ENCODE results near the gene BCAS4.
A peak's percentile ranks its signal among the peaks of the same experiment; 100 is the strongest.
"Not testable (repeated sequence)": the region's sequence is repeated elsewhere in the genome, so short reads cannot be mapped to it uniquely, and the experiment has no call there.

BCAS4 gene

DNA sequence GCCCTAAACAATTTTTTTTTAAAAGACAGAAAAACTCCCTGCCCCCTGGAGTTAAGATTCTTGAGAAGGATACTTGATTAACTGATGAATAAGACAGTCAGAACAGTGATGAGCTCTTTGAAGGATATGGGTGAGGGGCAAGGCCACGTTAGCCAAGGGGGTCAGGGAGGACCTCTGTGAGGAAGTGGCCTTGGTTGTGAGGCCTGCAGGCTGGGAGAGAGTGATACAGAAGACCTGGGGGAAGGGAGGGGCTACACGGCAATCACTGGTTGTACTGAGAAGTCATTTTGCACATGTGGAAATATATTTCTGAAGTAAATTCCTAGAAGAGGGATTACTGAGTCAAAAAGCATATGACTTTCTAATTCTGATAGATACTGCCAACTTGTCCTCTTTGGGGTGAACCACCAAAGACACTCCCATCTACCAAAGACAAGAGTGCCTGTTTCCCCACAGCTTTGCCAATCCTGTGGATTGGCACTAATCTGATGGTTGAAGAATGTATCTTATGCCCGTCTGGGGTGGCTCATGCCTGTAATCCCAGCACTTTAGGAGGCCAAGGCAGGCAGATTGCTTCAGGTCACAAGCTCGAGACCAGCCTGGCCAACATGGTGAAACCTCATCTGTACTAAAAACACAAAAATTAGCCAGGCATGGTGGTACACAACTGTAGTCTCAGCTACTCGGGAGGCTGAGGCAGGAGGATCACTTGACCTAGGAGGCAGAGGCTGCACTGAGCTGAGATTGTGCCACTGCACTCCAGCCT is 22.3 kb upstream of the BCAS4 start:
- DNase-seq = no peak

DNA sequence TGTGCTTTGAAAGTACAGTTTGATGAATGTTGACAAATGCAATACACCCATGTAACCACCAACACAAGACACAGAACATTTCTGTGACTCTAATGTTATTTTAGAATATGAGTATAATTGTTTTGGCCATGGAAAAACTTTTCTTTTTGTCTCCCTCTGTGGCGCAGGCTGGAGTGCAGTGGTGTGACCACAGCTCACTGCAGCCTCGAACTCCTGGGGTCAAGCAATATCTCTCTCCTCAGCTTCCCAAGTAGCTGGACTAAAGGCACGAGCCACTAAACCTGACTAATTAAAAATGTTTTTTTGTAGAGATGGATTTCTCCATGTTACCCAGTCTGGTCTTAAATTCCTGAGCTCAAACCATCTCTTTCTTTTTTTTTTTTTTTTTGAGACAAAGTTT is 20.3 kb upstream of the BCAS4 start:
- no peak for DNase-seq

DNA sequence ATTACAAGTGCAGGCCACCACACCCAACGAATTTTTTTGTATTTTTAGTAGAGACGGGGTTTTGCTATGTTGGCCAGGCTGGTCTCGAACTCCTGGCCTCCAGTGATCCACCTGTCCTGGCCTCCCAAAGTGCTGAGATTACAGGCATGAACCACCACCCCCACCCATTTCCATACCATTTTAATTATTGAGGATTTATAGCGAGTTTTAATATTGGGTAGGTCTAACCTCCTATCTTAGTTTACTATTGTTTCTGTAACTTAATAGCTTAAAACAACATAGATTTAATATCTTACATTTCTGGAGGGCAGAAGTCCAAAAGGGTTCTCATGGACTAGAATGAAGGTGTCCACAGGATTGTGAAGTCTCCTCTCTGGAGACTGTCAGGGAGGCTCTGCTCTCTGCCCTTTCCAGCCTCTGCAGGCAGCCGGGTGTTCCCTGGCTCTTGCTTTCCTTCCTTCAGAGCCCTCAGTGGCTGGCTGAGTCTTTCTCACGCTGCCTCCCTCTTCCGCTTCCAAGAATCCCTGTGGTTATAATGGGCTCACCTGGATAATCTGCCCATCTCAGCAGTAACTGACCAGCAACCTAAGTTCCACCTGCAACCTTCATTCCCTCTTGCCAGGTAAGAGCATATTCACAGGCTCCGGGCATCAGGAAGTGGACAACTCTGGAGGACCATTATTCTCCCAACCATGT is 18.6 kb upstream of the BCAS4 start:
- no peak for DNase-seq

DNA sequence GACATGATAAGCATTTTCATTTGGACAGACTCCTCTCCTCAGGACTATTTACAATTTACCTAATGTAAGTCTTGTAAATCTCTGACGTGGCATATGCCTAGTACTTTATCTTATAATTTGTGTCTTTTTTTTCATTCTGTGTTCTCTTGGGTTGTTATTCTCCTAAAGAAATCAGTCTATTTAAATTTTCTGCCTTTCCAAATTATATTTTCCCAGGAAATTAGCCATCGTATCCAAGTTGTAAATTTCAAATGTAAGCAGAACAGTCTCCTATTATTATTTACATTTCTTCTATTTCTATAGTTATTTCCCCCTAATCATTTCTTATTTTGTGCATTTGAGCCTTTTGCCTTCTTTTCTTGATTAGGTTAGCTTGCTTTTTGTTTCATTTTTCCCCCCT is 17.5 kb upstream of the BCAS4 start:
- no peak for DNase-seq

DNA sequence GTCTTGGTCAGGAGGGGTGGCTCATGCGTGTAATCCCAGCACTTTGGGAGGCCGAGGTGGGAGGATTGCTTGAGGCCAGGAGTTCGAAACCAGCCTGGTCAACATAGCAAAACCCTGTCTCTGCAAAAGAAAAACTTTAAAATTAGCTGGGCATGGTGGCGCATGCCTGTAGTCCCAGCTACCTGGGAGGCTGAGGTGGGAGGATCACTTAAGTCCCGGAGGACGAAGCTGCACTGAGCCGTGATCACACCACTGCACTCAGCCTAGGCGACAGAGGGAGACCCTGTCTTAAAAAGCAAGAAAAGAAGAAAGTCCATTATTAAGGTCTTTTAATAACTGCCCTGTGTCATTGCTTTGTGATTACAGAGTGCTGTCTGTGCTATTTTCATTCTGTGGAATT is 15.9 kb upstream of the BCAS4 start:
- DNase-seq = not testable (repeated sequence)

DNA sequence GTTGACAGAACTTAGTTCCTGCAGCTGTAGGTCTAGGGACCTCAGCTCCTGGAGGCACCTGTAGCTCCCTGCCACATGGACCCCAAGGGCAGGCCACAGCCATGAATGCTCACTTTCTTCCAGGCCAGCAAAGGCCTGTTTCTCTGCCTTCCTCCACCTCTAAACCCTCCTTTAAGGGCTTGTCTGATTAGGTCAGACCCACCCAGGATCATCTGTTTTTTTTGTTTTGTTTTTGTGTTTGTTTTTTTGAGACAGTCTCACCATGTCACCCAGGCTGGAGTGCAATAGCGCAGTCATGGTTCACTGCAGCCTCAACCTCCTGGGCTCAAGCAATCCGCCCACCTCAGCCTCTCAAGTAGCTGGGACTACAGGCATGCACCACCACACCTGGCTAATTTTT is 11.5 kb upstream of the BCAS4 start:
- no peak for DNase-seq

DNA sequence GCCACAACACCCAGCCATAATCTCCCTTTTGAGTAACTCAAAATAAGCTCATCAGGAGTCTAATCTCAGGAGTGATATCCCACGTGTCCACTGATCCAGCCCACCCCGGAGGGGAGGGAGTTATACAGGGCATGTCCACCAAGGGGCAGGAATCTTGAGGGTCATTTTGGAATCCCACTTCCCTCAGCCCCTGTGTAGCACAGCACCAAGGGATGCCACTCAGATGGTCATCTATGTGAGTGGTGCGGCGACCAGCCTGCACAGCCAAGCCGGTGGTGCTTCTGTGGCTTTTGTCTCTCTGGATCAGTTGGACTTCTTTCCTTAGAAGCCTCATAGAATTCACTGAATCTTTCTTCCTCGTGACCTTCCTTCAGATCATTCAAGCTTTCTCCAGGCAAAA is 11.0 kb upstream of the BCAS4 start:
- no peak for DNase-seq

DNA sequence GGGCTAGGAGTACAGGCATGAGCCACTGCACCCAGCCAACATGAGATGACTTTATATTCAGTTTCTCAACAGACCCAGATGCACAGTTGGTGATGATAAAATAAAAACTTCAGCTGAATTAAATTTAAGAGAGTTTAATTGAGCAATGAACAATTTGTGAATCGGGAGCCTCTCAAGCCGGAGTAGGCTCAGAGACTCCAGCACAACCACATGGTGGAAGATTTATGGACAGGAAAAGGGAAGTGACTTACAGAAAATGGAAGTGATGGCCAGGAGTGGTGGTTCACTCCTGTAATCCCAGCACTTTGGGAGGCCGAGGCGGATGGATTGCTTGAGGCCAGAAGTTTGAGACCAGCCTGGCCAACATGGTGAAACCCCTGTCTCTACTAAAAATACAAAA is 10.4 kb upstream of the BCAS4 start:
- no peak for DNase-seq

DNA sequence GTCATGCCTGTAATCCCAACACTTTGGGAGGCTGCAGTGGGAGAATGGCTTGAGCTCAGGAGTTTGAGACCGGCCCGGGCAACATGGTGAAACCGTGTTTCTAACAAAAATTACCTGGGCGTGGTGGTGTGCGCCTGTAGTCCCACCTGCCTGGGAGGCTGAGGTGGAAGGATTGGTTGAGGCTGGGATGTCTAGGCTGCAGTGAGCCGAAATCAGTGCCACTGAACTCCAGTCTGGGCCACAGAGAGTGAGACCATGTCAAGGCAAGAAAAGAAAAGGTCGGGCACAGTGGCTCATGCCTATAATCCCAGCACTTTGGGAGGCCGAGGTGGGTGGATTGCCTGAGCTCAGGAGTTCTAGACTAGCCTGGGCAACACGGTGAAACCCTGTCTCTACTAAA is 8.2 kb upstream of the BCAS4 start:
- DNase-seq = no peak

DNA sequence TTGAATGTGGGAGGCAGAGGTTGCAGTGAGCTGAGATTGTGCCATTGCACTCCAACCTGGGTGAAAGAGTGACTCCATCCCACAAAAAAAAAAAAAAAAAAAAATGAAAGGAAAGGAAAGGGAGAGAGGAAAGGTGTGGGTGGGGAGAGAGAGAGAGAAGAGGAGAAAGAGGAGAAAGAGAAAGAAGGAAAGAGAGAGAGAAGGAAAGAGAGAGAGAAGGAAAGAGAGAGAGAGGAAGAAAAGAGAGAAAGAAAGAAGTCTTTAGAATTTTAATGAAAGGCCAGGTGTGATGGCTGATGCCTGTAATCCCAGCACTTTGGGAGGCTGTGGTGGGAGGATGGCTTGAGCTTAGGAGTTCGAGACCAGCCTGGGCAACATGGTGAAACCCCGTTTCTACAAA is 7.7 kb upstream of the BCAS4 start:
- no peak for DNase-seq

DNA sequence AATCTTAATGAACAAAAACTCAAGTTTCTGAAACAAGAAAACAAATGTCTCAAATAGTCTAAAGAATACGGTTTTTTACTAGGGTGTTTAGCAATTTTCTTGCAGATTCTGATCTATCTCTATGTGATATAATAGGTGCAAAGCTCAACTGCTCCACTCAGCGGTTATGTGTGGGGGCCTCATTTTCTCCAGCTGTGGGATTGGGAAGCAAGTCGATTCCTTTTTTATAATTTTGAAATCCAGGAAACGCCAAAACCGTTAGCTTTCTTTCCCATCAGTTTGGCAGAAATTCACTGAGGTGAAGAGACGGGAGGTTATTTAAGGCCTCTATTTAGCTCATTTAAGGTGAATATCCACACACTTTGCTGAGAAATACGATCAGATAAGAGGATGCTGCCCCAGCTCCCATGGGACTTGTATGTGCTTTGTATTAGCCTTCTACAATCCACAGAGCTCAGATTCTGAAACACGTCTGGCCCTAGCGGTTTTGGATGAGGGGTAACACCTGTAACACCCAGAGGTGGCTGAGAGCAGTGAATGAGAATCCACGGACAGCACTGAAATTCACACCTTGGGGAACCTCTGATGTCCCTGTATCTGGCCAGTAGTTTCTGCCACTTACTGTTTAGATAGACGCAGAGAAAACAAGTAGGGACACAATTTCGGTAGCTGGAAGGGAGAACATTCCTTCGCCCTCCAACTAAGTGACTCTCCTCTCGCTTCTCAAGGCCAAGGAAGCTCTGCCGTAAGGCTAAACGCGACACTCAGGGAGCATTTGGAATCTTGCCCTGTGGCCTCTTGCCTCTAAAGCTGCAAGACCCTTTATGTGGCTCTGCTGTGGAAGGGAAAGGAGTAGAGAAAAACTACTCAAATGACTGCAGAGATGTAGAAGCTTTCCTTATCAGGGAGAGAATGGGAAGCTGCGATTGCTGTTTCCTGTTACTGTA is 6.5 kb upstream of the BCAS4 start:
- DNase-seq = peak; percentile 22

DNA sequence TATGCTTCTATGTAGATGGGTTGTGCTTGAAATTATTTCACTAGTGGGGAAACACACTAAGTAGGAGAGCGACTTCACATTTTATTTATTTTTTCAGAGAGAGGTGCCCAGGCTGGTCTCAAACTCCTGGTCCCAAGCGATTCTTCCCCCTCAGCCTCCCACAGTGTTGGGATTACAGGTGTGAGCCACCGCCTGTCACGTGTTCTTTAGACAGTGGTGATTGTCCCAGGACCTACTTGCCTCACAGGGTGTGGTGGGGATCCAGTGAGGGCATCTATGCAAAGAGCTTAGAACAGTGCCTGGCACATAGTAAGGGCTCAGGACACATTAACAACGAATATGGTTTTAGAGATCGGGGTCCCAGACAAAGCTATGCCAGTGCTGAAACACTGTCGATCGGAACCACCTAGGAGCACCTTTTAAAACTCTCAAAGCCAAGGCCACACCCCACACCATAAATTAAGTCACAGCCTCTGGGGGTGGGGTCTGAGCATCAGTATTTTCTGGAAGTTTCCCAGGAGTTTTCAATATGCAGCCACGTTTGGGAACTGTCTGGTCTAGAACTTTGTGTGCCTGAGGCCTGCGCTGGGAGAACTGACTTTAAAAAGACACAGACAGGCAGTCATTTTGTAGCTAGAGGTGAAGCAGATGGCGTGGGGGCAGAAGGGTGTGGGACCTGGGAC is 4.8 kb upstream of the BCAS4 start:
- DNase-seq = no peak

DNA sequence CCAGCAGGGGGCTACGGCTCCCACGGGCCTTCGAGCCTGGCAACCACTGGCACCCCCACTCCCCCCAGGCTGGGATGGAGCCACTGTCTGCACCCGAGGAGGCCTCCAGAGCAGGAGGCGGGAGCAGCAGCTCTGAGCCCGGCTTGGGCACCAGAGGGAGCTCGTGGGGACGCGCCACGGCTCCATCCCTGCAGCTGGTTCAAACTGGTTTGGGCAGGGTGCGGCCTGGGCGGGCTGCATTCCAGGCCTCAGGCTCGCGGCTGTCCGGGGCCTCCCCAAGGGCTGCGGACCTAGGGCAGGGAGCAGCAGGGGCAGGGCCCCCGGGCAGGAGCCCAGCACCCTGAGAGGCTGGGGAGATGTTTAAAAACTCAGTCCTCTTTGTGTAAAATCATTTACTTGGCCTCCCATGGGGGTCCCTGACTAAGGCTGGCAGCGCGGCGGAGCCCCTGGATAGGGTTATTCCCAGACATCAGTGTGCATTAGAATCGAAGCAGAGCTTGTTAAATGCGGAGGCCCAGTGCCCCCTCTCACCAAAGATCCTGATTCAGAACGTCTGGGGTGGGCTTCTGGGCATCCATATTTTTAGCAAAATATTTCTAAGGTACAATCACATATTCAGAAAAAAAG is 4.1 kb upstream of the BCAS4 start:
- peak; percentile 50 for DNase-seq

DNA sequence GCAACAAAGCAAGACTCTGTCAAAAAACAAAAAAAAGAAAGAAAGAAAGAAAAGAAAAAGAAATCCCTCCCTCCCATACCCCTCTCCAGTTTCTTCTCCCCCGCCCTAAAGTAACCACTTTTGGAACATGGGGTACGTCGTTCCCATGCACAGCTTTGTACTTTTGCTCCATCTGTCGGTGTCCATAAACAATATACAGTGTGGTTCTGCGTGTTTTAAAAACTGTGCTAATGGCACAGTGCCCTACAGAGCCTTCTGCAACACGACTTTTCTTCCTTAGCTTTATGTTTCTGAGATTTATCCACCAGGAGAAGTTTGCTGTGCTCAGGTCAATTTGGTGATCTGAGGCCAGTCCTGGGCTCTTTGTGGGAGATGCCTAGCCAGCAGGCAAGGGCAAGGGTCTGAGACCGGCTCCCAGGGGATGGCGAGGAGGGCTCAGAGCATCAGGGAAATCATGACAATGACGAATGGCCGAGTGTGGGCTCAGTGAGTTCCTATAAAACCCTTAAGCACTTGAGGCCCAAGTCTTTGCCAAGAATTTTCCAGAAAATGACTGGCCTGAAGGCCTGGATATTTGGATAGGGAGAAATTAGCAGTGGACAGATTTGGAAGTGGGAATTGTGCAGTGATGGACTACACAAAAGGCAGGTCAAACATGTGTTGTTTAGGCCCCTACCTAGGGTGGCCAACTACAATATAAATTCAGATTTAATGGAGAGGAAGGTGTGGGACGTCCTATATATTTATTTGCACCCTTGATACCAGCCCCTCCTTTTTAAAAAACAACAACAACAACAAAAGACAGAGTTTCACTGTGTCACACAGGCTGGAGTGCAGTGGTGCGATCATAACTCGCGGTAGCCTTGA is 1.9 kb upstream of the BCAS4 start:
- no peak for DNase-seq

DNA sequence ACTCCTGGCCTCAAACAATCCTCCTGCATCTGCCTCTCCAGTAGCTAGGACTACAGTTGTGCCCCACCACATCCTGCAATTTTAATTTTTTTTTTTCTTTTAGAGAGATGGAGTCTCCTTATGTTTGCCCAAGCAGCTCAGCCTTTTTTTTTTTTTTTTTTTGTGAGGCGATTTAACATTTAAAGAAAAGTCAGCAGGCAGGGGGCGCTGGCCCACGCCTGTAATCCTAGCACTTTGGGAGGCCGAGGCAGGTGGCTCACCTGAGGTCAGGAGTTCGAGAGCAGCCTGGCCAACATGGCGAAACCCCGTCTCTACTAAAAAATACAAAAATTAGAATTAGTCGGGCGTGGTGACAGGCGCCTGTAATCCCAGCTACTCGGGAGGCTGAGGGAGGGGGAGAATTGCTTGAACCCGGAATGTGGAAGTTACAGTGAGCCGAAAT is 1.3 kb upstream of the BCAS4 start:
- DNase-seq = not testable (repeated sequence)

DNA sequence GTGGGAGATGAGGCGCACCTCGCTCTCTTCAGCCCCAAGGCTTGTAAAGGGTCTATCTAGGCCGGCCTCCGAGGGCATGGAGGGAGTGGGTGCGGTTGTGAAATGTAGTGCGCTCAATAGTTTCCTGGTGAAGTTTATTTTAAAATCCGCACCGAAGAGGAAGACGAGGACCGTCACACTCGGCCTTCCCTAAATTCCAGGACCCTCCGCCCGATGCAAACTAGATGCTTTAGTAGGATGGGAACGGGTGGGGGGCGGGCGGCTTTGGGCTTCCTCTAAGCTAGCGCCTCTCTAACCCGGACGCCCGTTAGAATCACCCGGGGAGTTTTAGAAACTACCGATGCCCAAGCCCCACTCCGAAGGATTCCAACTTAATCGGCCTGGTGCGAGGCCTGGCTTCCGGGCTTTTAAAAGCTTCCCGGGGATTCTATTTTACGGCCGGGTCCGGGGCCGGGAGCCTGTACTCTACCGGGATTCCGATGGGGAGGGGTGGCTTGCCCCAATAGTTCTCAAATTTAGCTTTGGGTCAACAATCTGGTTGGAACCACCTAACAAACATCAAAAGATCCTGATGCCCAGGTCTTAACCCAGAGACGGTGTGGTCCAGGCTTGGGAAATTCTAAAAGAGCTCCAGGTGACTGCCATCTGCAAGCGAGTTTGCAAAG is 548 bp upstream of the BCAS4 start:
- no peak for DNase-seq

DNA sequence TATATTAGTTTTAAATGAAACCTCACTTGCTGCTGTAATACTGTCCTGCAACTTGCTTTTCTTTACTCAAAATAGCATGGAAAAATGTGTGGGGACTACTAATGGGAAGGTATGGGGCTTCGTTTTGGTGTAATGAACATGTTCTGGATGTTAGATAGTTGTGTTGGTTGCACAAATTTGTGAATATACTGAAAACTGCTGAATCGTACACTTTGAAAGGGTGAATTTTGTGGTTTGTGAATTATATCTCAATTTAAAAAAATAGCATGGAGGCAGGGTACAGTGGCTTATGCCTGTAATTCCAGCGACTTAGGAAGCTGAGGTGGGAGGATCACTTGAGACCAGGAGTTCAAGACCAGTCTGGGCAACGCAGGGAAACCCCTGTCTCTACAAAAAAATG is 2.3 kb downstream of the BCAS4 start:
- no peak for DNase-seq

DNA sequence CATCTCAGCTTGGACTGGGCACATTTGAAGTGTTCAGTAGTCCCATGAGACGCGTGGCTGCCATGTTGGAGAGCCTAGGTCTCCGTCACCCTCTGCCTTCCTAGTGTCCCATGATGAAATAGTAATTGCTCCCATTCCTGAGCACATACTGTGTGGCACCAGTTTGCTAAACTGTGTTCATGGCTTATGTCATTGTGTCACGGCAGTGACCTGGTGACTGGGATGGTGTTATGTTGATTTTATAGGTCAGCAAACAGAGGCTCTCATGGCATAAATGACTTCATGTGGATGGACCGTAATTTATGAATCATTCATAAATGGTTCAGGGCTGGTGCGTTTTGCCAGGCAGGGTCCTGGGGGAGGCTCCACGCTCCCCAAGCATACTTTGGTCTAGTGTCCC is 3.8 kb downstream of the BCAS4 start:
- DNase-seq = no peak

DNA sequence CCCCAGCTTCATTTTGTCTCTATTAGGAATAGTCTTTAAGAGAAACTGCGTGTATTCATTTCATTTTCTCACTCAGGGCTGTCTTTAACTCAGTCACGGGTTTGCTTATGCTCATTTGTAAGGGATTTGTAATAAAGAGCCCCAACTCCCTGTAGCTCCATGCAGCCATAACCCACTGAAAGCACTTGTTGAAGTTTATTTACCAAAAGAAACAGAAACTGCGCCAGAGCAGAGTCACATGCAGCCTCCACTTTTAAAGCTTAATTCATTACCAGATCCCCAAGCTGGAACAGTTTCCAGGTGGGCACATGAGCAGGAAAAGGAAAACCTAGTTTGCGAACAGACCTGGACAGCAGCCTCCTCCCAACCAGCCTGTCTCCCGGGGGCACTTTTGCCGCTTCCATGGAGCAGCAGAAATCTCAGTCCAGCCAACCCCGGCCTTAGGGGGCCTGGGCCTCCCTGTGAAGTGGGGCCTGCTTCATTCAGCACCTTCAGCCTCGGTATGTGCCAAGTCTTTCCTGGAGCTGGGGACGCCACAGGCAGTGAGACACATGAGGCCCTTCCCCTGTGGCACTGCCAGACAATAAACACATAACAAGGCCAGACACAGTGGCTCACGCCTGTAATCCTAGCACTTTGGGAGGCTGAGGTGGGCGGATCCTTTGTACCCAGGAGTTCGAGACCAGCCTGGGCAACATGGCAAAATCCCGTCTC is 4.5 kb downstream of the BCAS4 start:
- no peak for DNase-seq

DNA sequence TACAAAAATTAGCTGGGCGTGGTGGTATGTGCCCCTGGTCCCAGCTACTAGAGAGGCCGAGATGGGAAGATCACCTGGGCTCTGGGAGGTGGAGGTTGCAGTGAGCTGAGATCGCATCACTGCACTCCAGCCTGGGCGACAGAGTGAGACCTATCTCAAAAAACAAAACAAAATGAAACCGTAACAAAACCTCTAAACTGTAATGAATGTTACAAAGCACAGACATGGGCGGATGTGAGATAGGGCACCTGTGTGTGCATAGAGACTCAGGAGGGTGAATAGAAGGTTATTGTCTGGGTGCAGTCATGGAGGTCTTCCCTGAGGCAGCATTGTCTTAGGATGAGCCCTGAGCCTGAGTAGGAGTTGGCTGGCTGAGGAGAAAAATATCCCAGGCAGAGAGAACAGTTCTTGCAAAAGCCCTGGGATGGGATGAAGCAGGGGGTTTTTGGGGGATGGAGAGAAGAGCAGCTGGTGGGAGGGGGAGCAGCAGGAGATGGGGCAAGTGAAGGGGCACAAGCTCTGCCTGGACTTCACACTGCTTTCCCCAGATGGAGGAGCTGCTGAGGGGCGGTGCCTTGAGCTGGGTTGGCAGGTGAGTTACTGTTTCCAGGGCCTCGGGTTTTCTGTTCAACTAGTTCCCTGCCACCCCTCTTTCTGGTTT is 5.2 kb downstream of the BCAS4 start:
- no peak for DNase-seq

All from NCI-H446 treated with DMSO at 0.1 percent for 48 hours (cell line).